GM12878 (cell line): ENCODE measurements around the gene SPATA25. TPM values are rescaled to one million over a fixed set of nuclear protein-coding genes. Genes with fewer than 3 reads are reported as not detected.

Source experiments
- ATAC-seq: fragments of 200-7000 bp; cut with Tn5 transposase; 3 replicates; pipeline ENCODE4 v1.9.1; 2020; ENCODE audit warnings: mild to moderate bottlenecking, moderate library complexity
- BruUV-seq: library from RNA; stranded (reverse); fragments of 400-500 nt; replicated peaks from 2 replicates; lab custom pipeline; 2021; lab: Mats Ljungman, UMichigan
- CTCF ChIA-PET: fragments of 300-600 bp; sonication (Branson Sonifier 250); formaldehyde crosslinking; extraction: SDS; loops from one replicate; lab custom pipeline; 2021; ENCODE audit warnings: inconsistent platforms; lab: Yijun Ruan, JAX
- POLR2A ChIA-PET: fragments of 350-600 bp; formaldehyde crosslinking; extraction: SDS; loops from one replicate; lab custom pipeline; 2021; ENCODE audit warnings: inconsistent platforms; lab: Charles Lee
- RAD21 ChIA-PET: fragments of 300-600 bp; sonication (Branson Sonifier 250); formaldehyde crosslinking; loops from one replicate; lab custom pipeline; 2023; ENCODE audit warnings: antibody characterized with exemption; ENCODE audit not compliant: unreplicated experiment; lab: Charles Lee
- SMC1A ChIA-PET: fragments of 300-600 bp; sonication (Branson Sonifier 250); formaldehyde crosslinking; loops from one replicate; lab custom pipeline; 2023; ENCODE audit not compliant: unreplicated experiment, uncharacterized antibody; lab: Charles Lee
- DNase-seq: peaks from one replicate; pipeline ENCODE4 v3.0.0-alpha.2; 2011; ENCODE audit warnings: low read depth, low spot score
- FAIRE-seq: peaks from 3 replicates; lab custom pipeline; 2011; peaks lifted over from hg19 to GRCh38; lab: Jason Lieb, UNC
- H2AFZ ChIP-seq: 2 replicates; pipeline ENCODE4 v1.6.0; 2011; ENCODE audit warnings: low read depth, low read length, control low read depth; ENCODE audit not compliant: control insufficient read depth
- H3K27ac ChIP-seq: 2 replicates; pipeline ENCODE4 v1.5.1; 2011; ENCODE audit warnings: control low read depth; ENCODE audit not compliant: control insufficient read depth, insufficient read depth
- H3K27me3 ChIP-seq, 2 experiments: replicated peaks in 1 of 2; 2 replicates each; pipeline versions ENCODE4 v1.6.0 to v1.6.1; 2011; ENCODE audit warnings: low read length in 1 of 2; ENCODE audit not compliant: control insufficient read depth in 2 of 2, insufficient read depth in 2 of 2
- H3K36me3 ChIP-seq, 2 experiments: 2 replicates each; pipeline ENCODE4 v1.5.1; 2011; ENCODE audit warnings: low read length in 1 of 2; ENCODE audit not compliant: control insufficient read depth in 2 of 2, insufficient read depth in 2 of 2
- H3K4me1 ChIP-seq: 2 replicates; pipeline ENCODE4 v1.6.1; 2011; ENCODE audit warnings: mild to moderate bottlenecking, low read length, moderate library complexity, mixed read lengths; ENCODE audit not compliant: control insufficient read depth, insufficient read depth
- H3K4me2 ChIP-seq: 2 replicates; pipeline ENCODE4 v1.6.0; 2011; ENCODE audit warnings: control low read depth; ENCODE audit not compliant: control insufficient read depth, insufficient read depth
- H3K4me3 ChIP-seq: fragments of 200-600 bp; sonication (generic); 2 replicates; pipeline ENCODE4 v1.5.1; 2016
- H3K79me2 ChIP-seq: 2 replicates; pipeline ENCODE4 v1.6.0; 2011; ENCODE audit warnings: low read length; ENCODE audit not compliant: control insufficient read depth, insufficient read depth
- H3K9ac ChIP-seq: 2 replicates; pipeline ENCODE4 v1.8.0; 2011; ENCODE audit warnings: low read length, control low read depth, mixed read lengths; ENCODE audit not compliant: control insufficient read depth, insufficient read depth
- H3K9me3 ChIP-seq: replicated peaks from 3 replicates; pipeline ENCODE4 v1.5.1; 2011; ENCODE audit warnings: mild to moderate bottlenecking, low read length; ENCODE audit not compliant: control insufficient read depth, insufficient read depth
- H4K20me1 ChIP-seq: 2 replicates; pipeline ENCODE4 v1.6.0; 2011; ENCODE audit not compliant: control insufficient read depth, insufficient read depth
- CBX5 ChIP-seq: sonication (generic); IDR thresholded peaks from 2 replicates; pipeline ENCODE4 v1.6.1; 2016; ENCODE audit warnings: low read depth, moderate library complexity, mild to moderate bottlenecking, inconsistent platforms
- FOXK2 ChIP-seq: fragments of 450-650 bp; IDR thresholded peaks from 2 replicates; pipeline ENCODE4 v1.6.1; 2017; ENCODE audit warnings: mild to moderate bottlenecking, moderate library complexity
- NR2C1 ChIP-seq: fragments of 450-650 bp; IDR thresholded peaks from 2 replicates; pipeline ENCODE4 v1.6.1; 2017; ENCODE audit warnings: antibody characterized with exemption, mild to moderate bottlenecking, moderate library complexity
- PAX5 ChIP-seq: IDR thresholded peaks from 2 replicates; pipeline ENCODE4 v1.6.1; 2011; ENCODE audit warnings: low read depth, low read length, borderline replicate concordance
- STAT1 ChIP-seq: fragments of 450-650 bp; conservative IDR thresholded peaks from 2 replicates; pipeline ENCODE4 v1.6.1; 2014; ENCODE audit warnings: antibody characterized with exemption, mild to moderate bottlenecking
- WGBS: methylation state at CpG from one replicate; pipeline ENCODE4 v1.1.6; 2016; ENCODE audit warnings: low lambda C conversion rate; ENCODE audit not compliant: insufficient replicate concordance, insufficient coverage; ENCODE audit errors: missing lambda C conversion rate; 5-methylcytosine and 5-hydroxymethylcytosine counted together
- in situ Hi-C: fragments of 300-500 bp; cut with MboI; formaldehyde crosslinking; loops from 9 replicates; pipeline ENCODE4 v1.14.3; 2018; ENCODE audit warnings: mixed read lengths
- intact Hi-C: fragments of 100-400 bp; cut with micrococcal nuclease; formaldehyde crosslinking; loops from one replicate; pipeline ENCODE4 v1.14.2; 2022; ENCODE audit not compliant: unreplicated experiment
- polyA plus RNA-seq, 11 experiments: library from polyadenylated mRNA; depleted of rRNA in 4 of 11; unstranded in 6 of 11; stranded (reverse) in 5 of 11; fragments of >200 nt; fragmentation: Nextera tagmentation in 4 of 11; fragmentation: Illumina TruSeq in 1 of 11; extraction: Ambion mirVana in 4 of 11; extraction: Trizol in 1 of 11; gene quantifications; 1 replicate in 1 of 11; 2 replicates in 10 of 11; pipeline versions ENCODE4 v1.2.1 to v1.2.3, GENCODE V29; 2011 to 2016; ENCODE audit warnings: inconsistent platforms in 2 of 11, missing spikeins in 2 of 11, low read depth in 1 of 11
- total RNA-seq, 4 experiments: library from RNA; depleted of rRNA in 3 of 4; stranded (reverse); fragments of >200 nt in 3 of 4; fragmentation: Illumina TruSeq in 1 of 4; extraction: Trizol in 1 of 4; gene quantifications; 2 replicates each; pipeline versions ENCODE4 v1.2.1 to v1.2.3, GENCODE V29; 2013 to 2021
- TF ChIP-seq, protein P1 (sequence below): IDR thresholded peaks from 2 replicates; pipeline ENCODE4 v1.6.1; 2011; ENCODE audit warnings: low read depth, mild to moderate bottlenecking, low read length, moderate library complexity, borderline replicate concordance; ENCODE audit errors: extremely low read depth

Gene SPATA25
- total and polyA plus RNA-seq, 10 of the 15 experiments (the other 5 are each of a cell fraction or from before 2014, with no cell fraction given) = 0.28 to 2.9 (median 1.3) TPM; not detected in 3

GRCh38 chr20:45867136-45867818 lies 20.1 kb downstream of the SPATA25 start:
- Histone ChIP-seq H3K4me1 (no peaks in the 10 kb centered on the region), H3K27me3 (no peaks in the 10 kb centered on the region), H4K20me1 (no peaks in the 10 kb centered on the region), H3K9ac (no peak overlapping the region), H3K4me3 (no peak overlapping the region), H3K36me3 (no peaks in the 10 kb centered on the region), H3K79me2 (no peaks in the 10 kb centered on the region), H3K9me3 (no peaks in the 10 kb centered on the region), H3K4me2 (no peak overlapping the region), H3K27ac (no peak overlapping the region), H2AFZ (no peak overlapping the region)
- SMC1A ChIA-PET = interaction anchor here (0.6 to 1.4 kb wide), 4 partner anchors 9 to 1638 kb away, joined by 3 to 5 read pairs (median 3); no protein-coding TSS in a partner anchor
- FAIRE-seq (no peak), ATAC-seq (no peak), DNase-seq (no peak)
- 99% methylated on average over 6 of the region's 6 CpGs for WGBS
- in situ Hi-C loops (no loop called here), intact Hi-C loops (no loop called here)
- POLR2A ChIA-PET = no interaction called here
- CTCF ChIA-PET = interaction anchor here (0.7 to 1.4 kb wide), 2 partner anchors 14 to 60 kb away, joined by 3 to 4 read pairs; partner anchors contain the start of gene ZSWIM1
- RAD21 ChIA-PET = no interaction called here
- no TSS peak for BruUV-seq
- TF ChIP-seq FOXK2 = no peak
- TF ChIP-seq, protein P1, sequence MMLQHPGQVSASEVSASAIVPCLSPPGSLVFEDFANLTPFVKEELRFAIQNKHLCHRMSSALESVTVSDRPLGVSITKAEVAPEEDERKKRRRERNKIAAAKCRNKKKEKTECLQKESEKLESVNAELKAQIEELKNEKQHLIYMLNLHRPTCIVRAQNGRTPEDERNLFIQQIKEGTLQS = no peak
- TF ChIP-seq STAT1 = no peak
- TF ChIP-seq PAX5 = no peak
- TF ChIP-seq NR2C1 = no peak
- TF ChIP-seq CBX5 = no peak
